GM19193 (cell line): ENCODE data around the gene ZMAT2.

Source experiments
- POLR2A ChIP-seq: IDR thresholded peaks from 4 replicates; pipeline ENCODE4 v1.6.1; 2011; ENCODE audit not compliant: insufficient read depth, insufficient read length; ENCODE audit errors: extremely low read depth

Gene ZMAT2, protein sequence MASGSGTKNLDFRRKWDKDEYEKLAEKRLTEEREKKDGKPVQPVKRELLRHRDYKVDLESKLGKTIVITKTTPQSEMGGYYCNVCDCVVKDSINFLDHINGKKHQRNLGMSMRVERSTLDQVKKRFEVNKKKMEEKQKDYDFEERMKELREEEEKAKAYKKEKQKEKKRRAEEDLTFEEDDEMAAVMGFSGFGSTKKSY

DNA sequence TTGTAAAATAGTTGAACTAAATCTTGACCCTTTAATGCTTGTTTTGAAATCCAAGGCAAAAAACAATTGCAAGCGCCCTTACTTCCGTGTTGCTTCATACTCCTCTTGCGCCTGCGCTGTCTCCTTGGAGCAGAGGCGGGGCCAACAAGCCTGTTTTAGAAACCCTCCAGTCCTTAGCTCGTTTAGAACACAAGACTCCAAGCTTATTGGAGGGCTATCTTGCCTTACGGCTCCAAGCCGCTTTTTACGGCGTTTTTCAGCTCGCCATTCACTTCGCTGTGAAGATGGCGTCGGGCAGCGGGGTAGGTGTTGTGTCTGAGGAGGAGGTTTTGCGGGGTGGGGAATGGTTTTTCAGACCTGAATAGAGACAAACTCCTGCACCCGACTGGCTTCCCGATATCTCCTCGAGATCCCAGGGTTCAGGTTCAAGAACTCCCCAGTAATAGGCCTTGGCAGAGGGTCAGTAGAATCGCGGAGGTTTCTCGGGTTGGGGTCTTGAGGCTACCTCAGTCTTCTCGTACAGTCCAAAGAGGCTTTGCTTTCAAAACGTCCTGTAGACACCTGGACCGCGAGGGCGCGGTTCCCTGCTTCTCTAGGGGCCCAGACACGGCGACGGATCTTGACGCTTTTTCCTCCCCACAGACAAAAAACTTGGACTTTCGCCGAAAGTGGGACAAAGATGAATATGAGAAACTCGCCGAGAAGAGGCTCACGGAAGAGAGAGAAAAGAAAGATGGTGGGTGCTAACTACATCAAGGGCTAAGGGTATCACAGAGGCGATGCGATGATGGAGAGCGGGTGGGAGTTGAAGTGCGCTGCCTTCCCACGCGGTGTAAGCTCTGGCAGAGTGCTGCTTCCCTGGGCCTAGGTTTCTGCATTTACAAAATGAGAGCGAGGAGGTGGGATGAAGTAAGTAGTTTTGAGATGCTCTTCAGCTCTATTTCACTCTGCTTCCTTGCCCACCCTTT is at the start of gene ZMAT2:
Gene ZMAT2, plus strand, starts transcription at position 271 of the 968 bp plus-strand sequence. Its CDS starts 14 bp downstream, at position 285.
- TF ChIP-seq POLR2A, result peak; percentile 84

DNA sequence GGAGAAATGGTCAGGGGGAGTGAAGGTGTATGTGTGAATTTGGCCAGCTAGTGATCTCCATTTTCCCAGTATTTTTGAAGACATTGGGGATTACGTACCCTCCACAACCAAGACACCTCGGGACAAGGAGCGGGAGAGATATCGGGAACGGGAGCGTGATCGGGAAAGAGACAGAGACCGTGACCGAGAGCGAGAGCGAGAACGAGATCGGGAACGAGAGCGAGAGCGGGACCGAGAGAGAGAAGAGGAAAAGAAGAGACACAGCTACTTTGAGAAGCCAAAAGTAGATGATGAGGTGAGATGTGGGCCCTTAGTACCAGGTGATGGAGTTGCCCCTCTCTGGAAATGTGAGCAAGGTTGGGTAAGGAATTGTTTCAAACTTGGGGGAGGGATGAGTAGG is 41.4 kb upstream of the ZMAT2 start:
- no peak for TF ChIP-seq POLR2A

DNA sequence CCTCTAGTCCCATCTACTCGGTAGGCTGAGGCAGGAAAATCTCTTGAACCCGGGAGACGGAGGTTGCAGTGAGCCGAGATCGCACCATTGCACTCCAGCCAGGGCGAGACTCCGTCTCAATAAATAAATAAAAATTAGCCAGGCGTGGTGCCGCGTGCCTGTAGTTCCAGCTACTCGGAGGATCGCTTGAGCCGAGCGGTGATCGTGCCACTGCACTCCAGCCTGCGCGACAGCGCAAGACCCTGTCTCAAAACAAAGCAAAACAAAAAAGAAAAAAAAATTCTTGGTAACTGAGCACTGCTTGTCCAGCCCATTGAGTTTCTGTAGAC is 36.3 kb upstream of the ZMAT2 start:
- no peak for TF ChIP-seq POLR2A

DNA sequence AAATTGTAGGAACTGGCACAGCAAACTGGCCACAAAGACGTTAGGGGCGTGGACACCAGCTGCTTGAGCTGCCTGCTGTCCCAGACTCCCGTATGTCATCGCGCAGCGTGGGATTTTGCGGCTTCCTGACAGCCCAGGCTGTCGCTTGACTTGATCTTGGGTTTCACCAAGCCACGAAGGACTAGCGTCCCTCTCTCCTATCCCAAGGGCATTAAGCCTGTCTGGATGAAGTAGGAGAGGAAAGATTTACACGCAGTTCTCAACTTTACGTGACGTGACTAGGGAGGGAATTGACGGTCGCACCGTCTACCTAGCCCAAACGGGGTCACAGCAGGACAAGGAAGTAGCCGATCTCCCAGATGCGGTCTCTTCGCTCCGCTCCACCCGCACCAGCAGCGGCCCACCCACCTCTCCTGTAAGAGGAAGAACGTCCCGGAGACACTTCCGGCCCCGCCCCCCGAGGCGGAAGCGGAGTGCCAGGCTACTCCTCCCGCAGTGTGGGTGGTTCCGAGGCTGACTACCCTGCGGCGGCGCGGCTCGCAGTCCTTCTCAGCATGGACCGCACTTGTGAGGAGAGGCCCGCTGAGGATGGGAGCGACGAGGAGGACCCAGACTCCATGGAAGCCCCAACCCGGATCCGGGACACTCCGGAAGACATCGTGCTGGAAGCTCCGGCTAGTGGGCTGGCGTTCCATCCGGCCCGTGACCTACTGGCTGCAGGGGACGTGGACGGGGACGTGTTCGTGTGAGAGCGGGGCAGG is 35.7 kb upstream of the ZMAT2 start, which contains the start of gene WDR55:
Gene WDR55, plus strand, starts transcription at position 546 of the 761 bp plus-strand sequence. Its CDS starts 9 bp downstream, at position 555.
- TF ChIP-seq POLR2A, result peak; percentile 88

DNA sequence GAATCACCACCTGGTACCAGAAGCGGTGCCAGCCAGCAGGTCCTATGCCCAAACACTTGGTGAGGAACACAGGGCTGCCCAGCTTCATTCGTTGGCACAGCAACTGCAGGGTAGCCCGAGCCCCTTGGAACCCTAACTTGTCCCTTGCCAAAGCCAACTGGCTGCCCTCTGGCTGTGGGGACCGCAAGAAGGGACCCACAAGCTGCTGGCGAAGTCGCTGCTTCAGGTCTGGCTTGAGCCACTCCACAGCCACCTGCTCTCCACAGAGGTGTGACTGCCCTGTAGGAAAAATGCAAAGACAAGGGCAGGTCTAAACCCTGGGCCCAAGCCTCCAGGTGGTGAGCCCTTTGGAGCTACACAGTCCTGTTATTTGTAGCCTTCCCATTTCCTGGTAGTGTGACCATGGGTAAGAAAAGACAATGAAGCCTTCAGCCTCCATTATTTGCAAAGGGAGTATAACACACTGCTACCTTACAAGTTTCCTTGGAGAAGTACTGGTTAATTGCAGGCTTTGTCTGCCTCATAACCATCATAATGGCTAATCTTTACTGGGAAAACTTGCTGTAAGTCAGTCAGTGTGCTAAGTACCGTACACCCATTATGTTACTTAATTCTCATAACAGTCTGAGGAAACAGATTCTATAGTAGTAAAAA is 28.6 kb upstream of the ZMAT2 start:
- no peak for TF ChIP-seq POLR2A

DNA sequence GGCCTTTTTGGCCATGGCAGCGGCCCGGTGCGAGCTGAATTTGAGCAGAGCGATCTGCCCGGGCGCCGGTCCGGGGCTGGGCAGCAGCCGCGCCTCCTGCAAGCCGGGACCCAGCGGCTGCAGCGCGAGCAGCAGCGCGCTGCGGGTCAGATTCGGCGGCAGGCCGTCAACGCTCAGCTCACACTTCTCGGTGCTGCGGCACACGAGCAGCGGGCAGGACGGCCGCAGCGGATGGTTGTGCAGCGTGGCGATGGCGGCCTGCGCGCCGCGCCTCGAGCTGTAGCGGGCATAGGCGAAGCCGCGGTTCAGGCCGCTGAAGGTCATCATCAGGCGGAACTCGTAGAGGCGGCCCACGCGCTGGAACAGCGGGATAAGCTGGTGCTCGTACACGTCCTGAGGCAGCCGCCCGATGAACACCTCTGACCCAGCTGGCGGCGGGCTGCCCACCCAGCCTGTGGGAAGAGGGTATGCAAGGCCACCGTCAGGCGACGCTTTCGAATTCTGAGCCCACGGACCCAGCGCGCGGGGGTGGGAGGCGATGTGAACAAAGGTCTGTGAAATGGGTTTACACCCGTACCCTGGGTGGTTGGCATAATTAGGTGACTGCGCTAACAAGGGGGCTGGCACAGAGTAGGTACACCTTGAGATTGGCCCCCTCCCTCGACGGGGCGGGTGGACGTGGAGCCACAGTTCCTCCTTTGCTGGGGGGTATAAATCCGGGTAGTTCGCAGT is 27.6 kb upstream of the ZMAT2 start:
- TF ChIP-seq POLR2A, result peak; percentile 17

DNA sequence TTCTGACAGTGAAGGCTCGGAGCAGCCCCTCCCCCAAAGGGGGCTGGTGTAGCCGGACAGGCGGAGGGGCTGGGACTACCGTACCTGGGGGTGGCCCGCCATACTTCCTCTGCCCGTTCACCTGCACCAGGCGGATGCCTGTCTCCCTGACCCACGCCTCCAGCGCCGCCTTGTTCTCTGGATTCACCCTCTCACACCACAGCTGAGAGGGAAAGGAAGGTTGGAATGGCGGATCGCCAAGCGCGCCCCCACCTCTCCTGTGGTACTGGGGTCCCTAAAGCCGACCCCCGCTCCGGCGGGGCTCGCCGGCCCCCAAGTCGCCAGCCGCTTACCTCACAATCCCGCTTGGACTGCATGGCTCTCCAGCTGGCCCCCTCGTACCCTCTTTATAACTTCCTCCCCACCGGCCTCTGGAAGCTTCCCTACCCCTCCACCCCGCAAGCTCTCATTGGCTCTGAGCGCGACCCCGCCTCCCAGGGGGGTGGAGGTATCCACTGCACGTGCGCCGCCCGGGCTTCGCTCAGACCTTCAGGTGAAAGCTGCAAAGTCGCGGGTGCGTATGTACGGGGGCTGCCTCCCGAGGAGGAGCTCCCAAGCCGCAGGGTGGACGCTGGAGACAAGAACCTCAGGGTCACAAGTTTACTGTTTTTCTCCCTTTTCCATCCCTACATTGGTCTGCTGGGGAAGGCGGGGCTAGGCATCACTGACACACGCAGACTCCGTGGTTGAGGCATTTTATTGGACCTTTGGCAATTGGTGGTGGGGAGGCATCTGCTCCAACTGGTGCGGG is 26.9 kb upstream of the ZMAT2 start, which contains the start of gene DND1:
Gene DND1, minus strand, starts transcription at position 390 of the 790 bp plus-strand sequence. Its CDS starts 34 bp downstream, at position 356.
- TF ChIP-seq POLR2A, result no peak

DNA sequence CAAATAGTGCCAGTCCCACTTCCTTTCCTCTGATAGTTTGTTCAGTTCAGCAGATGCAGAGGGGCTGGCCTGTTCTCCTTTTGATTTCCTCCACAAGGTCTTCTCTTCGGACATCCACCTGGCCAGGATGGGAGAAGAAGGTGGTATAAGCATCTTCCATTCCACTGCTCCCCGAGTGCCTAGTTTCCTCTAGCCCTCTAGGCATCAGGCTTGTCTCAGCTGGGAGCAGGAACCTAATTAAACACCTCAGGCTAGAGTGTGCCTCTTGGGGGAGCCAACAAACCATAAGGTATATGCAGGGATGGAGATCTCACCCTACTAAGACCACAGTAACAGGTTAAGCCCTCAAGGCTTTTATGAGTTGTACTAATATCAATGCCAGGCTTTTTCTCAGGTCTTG is 26.0 kb upstream of the ZMAT2 start:
- TF ChIP-seq POLR2A, result no peak

DNA sequence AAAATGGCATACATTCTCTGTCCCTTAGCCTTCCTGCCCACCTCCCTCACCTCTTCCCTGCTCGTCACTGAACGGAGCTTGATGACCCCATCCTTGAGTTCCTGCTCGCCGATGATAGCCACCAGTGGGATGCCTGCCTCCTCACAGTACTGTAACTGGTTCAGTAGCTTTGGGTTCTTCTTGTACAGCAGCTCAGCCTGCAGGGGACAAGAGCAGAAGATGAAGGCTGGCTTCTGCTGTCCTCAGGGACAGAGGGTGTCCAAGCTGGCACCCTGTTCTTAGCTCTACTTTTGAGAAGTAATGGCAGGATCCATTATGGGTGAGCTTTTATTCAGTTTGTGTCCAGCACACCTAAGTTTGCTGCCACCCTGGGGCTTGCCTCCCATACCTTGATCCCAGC is 25.6 kb upstream of the ZMAT2 start:
- no peak for TF ChIP-seq POLR2A

DNA sequence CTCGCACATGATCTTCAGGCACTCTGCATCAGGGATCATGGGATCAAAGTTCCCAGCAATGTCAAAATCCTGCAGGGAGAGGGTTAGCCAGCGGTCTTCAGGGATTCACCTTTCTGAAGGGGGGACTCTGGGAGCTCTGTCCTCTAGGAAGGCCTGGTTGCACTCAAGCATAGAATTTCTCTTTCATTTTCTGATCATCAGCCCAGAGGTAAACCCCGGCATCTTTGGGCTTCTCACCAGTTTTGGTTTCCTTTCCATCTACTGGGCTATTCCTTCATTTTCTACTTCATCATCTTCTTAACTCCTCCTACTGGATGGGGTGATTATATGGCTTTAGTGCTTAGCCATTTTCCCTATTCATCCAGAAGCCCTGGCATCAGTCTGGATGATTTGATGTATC is 22.3 kb upstream of the ZMAT2 start:
- no peak for TF ChIP-seq POLR2A

DNA sequence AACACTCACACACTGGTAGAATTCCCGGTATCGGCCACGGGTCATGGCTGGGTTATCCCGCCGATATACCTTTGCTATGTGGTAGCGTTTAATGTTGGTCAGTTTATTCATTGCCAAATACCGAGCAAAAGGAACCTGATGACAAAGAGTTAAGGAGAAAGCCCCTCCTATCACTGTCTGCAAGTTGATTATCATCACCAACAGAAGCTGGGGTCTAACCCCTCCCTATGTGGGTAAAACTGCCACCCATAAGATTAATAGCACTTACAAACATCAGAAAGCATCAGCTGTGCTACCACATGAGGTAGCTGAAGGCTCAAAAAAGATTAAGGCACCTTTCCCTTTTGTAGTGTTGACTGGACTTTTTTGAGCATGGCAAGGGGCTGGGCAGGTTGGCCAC is 21.3 kb upstream of the ZMAT2 start:
- TF ChIP-seq POLR2A, result no peak

DNA sequence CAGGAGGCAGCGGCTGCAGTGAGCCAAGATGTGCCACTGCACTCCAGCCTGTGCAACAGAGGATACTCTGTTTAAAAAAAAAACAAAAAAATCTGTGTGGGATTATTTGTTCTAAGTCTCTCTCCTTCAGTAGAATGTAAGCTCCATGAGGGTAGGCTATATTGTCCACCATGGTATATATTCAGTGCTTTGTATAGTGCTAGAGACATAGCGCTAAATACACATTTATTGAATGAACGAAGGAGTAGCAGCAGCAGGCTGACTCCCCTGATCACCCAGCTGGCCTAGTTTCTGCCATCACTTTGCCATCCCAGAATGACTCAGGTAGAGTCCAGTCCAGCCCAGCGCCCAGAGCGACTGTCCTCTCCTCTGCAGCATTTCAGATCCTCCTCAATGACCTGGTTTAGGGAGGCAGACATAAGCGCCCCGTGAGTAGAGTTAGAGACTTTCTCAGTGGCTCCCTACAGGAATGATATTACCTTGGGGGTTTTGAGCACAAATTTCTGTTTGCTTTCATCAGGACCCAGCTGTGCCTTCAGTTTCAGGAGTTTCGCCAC is 9.8 kb upstream of the ZMAT2 start:
- no peak for TF ChIP-seq POLR2A
